ENCODE data around the gene CABP1.

Gene CABP1

DNA sequence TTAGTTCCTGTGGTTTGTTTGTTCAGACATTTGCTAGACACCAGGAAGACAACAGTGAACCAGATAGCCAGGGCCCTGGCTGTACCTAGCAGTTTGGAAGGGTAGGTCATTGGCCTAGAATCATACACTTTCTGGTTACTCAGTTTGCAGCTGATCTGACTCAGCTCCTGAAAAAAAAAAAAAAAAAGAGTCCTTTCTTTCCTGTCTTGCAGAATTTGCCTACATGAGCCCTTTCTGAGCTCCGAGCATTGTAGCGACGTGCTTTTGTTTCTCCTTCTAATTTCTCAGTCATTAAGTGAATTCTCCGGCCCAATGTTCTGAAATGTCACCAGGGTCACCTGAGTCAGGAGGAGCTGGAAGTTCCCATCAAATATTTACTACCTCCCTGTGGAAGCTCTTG, 2.4 kb downstream of the CABP1 start:
- H3K27ac ChIP-seq = no peak overlapping the region
- TF ChIP-seq, protein P1, sequence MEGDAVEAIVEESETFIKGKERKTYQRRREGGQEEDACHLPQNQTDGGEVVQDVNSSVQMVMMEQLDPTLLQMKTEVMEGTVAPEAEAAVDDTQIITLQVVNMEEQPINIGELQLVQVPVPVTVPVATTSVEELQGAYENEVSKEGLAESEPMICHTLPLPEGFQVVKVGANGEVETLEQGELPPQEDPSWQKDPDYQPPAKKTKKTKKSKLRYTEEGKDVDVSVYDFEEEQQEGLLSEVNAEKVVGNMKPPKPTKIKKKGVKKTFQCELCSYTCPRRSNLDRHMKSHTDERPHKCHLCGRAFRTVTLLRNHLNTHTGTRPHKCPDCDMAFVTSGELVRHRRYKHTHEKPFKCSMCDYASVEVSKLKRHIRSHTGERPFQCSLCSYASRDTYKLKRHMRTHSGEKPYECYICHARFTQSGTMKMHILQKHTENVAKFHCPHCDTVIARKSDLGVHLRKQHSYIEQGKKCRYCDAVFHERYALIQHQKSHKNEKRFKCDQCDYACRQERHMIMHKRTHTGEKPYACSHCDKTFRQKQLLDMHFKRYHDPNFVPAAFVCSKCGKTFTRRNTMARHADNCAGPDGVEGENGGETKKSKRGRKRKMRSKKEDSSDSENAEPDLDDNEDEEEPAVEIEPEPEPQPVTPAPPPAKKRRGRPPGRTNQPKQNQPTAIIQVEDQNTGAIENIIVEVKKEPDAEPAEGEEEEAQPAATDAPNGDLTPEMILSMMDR (conservative IDR thresholded peaks at IDR 0.05) = no peak

DNA sequence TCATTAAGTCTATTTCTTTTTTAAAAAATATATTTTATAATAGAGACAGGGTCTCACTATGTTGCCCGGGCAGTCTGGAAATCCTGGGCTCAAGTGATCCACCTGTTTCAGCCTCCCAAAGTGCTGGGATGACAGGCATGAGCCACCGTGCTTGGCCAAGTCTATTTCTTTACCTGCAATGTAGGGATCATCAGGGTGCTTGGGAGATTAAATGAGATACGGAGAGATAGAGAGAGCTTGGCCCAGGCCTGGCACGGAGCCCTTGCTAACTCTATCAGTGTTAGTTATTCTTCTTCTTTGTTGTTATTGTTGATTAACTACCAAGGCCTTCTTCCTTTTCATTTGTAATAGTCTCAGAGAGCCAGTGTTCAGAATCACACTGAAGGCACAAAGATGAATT, 3.1 kb downstream of the CABP1 start:
- no peak overlapping the region for H3K27ac ChIP-seq
- TF ChIP-seq, protein P1 (conservative IDR thresholded peaks at IDR 0.05) = no peak

DNA sequence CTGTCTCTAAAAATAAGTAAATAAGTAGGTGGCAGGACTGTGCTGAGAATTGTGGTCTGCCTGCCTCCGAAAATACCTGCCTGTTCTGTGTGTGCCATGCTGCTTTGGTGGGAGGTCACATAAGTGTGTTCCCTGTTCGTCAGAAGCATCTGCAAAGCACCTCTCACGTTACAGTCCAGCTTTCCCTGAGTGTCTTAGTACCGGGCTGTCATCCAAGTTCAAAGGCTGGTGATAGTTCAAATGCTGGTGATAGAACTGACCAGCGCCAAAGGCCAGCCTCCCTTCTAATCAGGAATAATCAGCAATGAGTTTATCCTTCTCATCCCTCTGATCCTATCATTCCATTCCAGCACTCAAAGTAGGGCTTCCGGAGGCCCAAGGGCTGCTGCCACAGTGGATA, 5.6 kb downstream of the CABP1 start:
- H3K27ac ChIP-seq = no peak overlapping the region
- TF ChIP-seq, protein P1 (conservative IDR thresholded peaks at IDR 0.05) = no peak

DNA sequence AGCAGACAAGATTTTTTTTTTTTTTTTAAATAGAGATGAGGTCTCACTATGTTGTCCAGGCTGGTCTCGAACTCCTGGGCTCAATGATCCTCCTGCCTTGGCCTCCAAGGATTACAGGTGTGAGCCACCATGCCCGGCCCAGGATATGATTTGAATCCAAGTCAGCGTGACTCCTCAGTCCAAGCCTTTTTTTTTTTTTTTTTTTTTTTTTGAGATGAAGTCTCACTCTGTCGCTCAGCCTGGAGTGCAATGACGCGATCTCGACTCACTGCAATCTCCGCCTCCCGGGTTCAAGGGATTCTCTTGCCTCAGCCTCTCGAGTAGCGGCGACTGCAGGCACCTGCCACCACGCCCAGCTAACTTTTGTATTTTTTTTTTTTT, 6.9 kb downstream of the CABP1 start:
- TF ChIP-seq, protein P1 (conservative IDR thresholded peaks at IDR 0.05) = no peak
- no peak overlapping the region for H3K27ac ChIP-seq

DNA sequence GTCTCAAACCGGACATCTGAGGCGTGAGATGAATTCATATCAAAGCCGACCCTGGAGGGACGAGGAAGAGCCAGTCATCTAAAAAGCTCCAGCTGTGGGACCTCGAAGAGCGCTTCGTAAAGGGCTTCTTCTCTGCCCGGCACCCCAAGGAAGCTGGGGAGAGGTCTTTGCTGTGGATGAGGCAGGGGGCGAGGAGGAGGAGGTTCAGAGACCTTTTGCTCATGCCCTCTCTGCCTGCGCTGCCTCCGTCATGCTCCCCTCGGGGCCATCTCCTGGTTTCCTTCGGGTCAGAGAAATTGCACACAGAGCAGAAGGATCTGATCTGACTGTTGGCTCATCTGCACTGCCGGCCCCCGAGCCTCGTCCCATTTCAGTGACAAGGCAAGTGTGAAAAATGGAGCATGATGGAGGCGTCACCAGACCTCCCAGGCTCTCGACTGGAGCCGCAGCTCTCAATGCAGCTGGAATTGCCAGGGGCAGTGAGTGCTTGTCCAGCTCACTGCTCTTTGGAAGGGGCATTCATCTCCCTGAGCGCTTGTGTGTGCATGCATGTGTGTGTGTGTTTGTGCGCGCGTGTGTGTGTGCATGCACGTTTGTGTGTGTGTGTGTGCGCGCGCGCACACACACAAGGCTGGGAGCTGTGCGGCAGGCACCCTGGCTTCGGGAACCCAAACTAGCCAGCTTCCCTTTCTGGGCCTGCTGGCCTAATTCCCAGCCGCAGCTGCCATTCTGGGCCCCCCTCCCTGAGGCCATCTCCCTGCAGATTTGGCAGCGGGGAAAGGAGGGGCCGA, 9.2 kb downstream of the CABP1 start:
- peak overlapping the region; percentile 25; the same call in 1 of the 2 replicates for H3K27ac ChIP-seq
- TF ChIP-seq, protein P1 (conservative IDR thresholded peaks at IDR 0.05) = peak; percentile 52

DNA sequence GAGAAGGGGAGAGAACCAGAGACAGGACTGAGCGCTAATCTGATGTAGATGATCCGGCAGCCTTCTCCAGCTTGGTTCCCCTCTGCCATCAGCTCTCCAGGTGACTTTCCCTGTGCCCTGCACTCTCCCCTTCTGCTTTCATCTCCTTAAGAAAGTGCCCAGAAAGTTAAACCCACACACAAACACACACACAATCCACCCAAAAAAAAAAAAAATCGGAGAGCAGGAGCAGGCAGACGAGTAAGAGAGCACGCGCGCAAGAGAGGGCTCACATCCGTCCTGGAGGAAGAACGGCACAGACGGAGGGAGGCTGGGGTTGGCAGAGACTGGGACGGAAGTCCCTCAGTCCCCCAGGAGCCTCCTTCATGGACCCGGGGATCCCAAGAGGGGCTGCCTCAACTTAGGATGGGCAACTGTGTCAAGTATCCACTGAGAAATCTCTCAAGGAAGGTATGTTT, 9.8 kb downstream of the CABP1 start:
- TF ChIP-seq, protein P1 (conservative IDR thresholded peaks at IDR 0.05) = no peak
- H3K27ac ChIP-seq = no peak overlapping the region

DNA sequence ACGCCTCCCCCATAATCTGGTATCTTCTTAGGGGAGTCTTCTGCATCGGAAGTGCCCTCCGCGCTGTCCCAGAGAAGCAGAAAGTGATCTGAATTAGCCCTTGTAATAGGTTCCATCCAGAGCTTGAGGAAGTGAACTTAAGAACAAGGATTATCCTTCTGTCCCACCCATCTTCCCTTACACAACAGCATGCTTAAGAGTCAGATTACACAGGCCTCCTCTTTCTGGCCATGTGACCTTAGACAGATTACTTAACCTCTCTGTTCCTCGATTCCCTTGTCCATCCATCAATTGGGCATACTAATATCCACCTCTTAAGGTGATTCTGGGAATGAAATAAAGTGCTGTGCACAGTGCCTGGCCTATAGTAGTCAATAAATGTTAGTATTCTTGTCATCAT, 11.4 kb downstream of the CABP1 start:
- no peak overlapping the region for H3K27ac ChIP-seq
- TF ChIP-seq, protein P1 (conservative IDR thresholded peaks at IDR 0.05) = no peak

Measured in VCaP (cell line).